ENCODE data around the gene ZNRD2.

ZNRD2 gene

GRCh38 chr11:65546217-65546958, 23.9 kb upstream of the ZNRD2 start:
- no peak overlapping the region for H3K4me3 ChIP-seq (ENCODE audit: control insufficient read depth, low read depth, low read length)
- no peak for DNase-seq (ENCODE audit: low read depth)
- TF ChIP-seq CTCF (IDR thresholded peaks at IDR 0.05; ENCODE audit: control insufficient read depth, insufficient read depth, low read depth, low read length, missing control alignments) = no peak

- no peak for TF ChIP-seq CTCF (IDR thresholded peaks at IDR 0.05; ENCODE audit: control insufficient read depth, insufficient read depth, low read depth, low read length, missing control alignments)
- DNase-seq (ENCODE audit: low read depth) = no peak
- no peak overlapping the region for H3K4me3 ChIP-seq (ENCODE audit: control insufficient read depth, low read depth, low read length)
Observed at GRCh38 chr11:65547446-65548125, 22.7 kb upstream of the ZNRD2 start.

DNA sequence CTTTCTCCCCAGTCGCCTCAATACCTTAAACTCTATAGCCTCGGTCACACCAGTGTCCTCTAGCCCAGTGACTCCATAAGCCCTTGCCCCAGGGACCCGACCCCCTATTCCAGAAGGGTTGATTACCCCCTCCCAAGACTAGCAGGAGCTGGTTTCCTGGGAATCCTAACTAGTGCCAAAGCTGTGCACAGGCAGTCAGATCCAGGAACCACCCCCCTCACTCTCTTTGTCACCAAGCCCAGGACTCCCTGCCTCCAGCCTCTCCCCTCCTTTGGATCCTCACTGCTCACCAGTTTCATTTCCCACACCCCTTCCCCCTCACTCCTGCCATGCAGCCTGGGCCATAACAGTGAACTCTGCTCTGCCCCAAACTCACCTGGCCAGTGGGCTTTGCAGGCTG, 21.9 kb upstream of the ZNRD2 start:
- no peak for TF ChIP-seq CTCF (IDR thresholded peaks at IDR 0.05; ENCODE audit: control insufficient read depth, insufficient read depth, low read depth, low read length, missing control alignments)
- H3K4me3 ChIP-seq (ENCODE audit: control insufficient read depth, low read depth, low read length) = no peak overlapping the region
- DNase-seq (ENCODE audit: low read depth) = no peak

DNA sequence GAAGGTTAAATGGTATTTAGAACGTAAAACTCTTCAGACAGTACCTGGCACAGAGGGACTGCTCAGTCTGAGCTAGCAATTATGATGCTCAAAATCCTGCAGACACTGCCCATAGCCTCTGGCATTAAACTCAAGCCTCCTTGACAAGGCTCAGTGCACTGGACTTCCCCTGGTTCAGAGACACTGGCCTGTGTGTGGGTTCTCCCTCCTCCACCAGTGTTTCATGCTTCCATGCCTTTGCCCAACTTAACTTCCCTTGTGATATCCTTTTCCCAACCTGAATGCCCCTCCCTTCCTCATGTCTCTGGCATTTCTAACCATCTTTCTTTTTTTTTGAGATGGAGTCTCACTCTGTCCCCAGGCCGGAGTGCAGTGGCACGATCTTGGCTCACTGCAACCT, 21.2 kb upstream of the ZNRD2 start:
- H3K4me3 ChIP-seq (ENCODE audit: control insufficient read depth, low read depth, low read length) = no peak overlapping the region
- DNase-seq (ENCODE audit: low read depth) = no peak
- TF ChIP-seq CTCF (IDR thresholded peaks at IDR 0.05; ENCODE audit: control insufficient read depth, insufficient read depth, low read depth, low read length, missing control alignments) = no peak

DNA sequence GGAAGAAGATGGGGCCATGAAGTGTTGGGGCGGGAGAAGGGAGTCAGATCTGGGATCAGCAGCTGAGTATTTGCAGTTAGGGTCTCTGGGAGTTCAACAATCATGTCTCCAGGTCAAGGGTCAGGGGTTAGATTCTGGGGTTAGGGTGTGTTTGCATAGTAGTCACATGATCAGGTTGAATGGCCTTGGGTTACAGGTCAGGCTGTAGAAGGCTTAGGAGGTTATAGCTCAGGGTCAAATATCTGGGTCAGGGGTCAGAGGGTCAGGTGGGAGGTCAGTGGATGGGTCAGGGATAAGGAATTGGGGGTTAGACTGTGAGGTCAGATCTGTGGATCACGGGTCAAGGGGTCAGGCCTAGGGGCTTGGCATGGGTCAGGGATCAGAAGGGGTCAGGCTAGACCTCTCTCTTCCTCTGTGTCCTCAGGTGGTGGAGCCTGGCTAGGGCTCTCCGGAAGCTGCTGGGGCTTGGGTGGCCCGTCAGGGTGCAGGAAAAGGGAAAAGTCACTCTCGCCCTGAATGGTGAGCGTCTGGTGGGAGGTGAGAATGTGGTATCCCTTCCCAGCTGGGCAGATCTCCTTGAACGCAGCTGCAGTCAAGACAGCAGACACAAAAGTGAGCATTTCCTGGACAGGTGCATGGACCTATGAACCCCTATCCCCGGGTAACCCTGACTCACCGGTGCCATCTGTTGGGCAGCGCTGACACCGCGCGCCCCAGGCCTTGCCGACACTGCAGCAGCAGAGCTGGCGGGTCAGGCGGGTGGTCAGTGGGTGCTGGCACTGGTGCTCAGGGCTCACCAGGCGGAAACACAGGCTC, 18.5 kb upstream of the ZNRD2 start:
- no peak for DNase-seq (ENCODE audit: low read depth)
- peak; percentile 41 for TF ChIP-seq CTCF (IDR thresholded peaks at IDR 0.05; ENCODE audit: control insufficient read depth, insufficient read depth, low read depth, low read length, missing control alignments)
- H3K4me3 ChIP-seq (ENCODE audit: control insufficient read depth, low read depth, low read length) = no peak overlapping the region

DNA sequence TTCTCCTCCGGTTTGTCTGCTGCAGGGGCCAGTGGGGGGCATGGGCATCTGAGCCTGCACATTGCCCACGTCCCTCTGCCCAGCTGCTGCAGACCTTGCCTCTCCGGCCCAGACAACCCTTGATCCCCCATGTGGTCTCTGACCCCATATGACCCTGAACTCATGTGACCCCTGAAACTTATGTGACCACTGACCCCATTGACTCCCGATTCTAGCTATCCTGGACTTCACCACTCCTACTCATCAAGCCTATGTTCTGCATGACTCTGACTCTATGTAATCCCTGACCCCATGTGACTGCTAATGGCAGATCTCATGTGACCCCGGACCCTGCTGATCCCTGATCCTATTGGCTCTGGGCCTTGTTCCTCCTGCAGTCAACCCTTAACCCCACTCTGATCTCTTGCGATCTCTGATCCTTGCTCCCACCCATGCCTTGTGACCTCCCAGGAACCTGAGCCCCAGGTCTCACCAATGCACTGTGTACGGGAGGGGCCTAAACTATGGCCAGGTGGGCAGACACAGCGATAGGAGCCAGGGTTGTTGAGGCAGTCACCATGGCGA, 17.8 kb upstream of the ZNRD2 start:
- DNase-seq (ENCODE audit: low read depth) = no peak
- H3K4me3 ChIP-seq (ENCODE audit: control insufficient read depth, low read depth, low read length) = no peak overlapping the region
- TF ChIP-seq CTCF (IDR thresholded peaks at IDR 0.05; ENCODE audit: control insufficient read depth, insufficient read depth, low read depth, low read length, missing control alignments) = no peak
